ENCODE measurements around the gene EPB41L4A.
"Not testable (repeated sequence)": the region's sequence is repeated elsewhere in the genome, so short reads cannot be mapped to it uniquely, and the experiment has no call there.

EPB41L4A gene

GRCh38 chr5:112367400-112367799 lies 51.7 kb downstream of the EPB41L4A start:
- H3K27ac ChIP-seq (ENCODE audit: extremely low read depth, low read depth, low read length), result no peak overlapping the region
- no peak overlapping the region for H3K4me3 ChIP-seq (ENCODE audit: low read depth, low read length)
- H3K4me1 ChIP-seq (ENCODE audit: control insufficient read depth, insufficient read depth, low read length), result no peaks in the 10 kb centered on the region
- no peak for TF ChIP-seq TRIM28 (IDR thresholded peaks at IDR 0.05; ENCODE audit: borderline replicate concordance, low read length)
- TF ChIP-seq GLI2 (tag by site-specific recombination; IDR thresholded peaks at IDR 0.05; ENCODE audit: borderline replicate concordance, low read depth), result no peak
- no peak for TF ChIP-seq GLIS1 (tag by site-specific recombination; IDR thresholded peaks at IDR 0.05)
- no peak for TF ChIP-seq ZSCAN30 (tag by site-specific recombination; IDR thresholded peaks at IDR 0.05)
- no peak for TF ChIP-seq ZNF585B (tag by site-specific recombination; IDR thresholded peaks at IDR 0.05)
- TF ChIP-seq ZNF175 (tag by site-specific recombination; IDR thresholded peaks at IDR 0.05), result no peak
- no peak for TF ChIP-seq ZNF626 (tag by site-specific recombination; IDR thresholded peaks at IDR 0.05)
- TF ChIP-seq ZBTB8A (tag by site-specific recombination; IDR thresholded peaks at IDR 0.05), result no peak
- H3K36me3 ChIP-seq (ENCODE audit: control insufficient read depth in 2 of 2, insufficient read depth in 1 of 2, low read length in 2 of 2), result no peaks in the 10 kb centered on the region
- no peaks in the 10 kb centered on the region for H3K9me3 ChIP-seq (ENCODE audit: control insufficient read depth, insufficient read depth, low read depth, low read length)
- CTCF ChIA-PET, result interaction anchor here (0.7 to 1.3 kb wide), 9 partner anchors 9 to 75 kb away, joined by 3 to 7 read pairs (median 4); no protein-coding TSS in a partner anchor
- POLR2A ChIA-PET, result no interaction called here

- TF ChIP-seq ZNF660 (tag by site-specific recombination; IDR thresholded peaks at IDR 0.05), result peak; percentile 75; the same call in 1 of the 2 replicates
- TF ChIP-seq ZNF596 (tag by site-specific recombination; IDR thresholded peaks at IDR 0.05), result peak; percentile 22; the same call in 1 of the 2 replicates
- TF ChIP-seq HIC1 (tag by site-specific recombination; IDR thresholded peaks at IDR 0.05), result no peak
- no peaks in the 10 kb centered on the region for H3K4me1 ChIP-seq (ENCODE audit: control insufficient read depth, insufficient read depth, low read length)
- H3K4me3 ChIP-seq (ENCODE audit: low read depth, low read length), result no peak overlapping the region
- POLR2A ChIA-PET, result no interaction called here
- no peaks in the 10 kb centered on the region for H3K36me3 ChIP-seq (ENCODE audit: control insufficient read depth in 2 of 2, insufficient read depth in 1 of 2, low read length in 2 of 2)
- CTCF ChIA-PET, result interaction anchor here (0.7 to 1.3 kb wide), 9 partner anchors 9 to 75 kb away, joined by 3 to 7 read pairs (median 4); no protein-coding TSS in a partner anchor
- no peaks in the 10 kb centered on the region for H3K9me3 ChIP-seq (ENCODE audit: control insufficient read depth, insufficient read depth, low read depth, low read length)
- no peak overlapping the region for H3K27ac ChIP-seq (ENCODE audit: extremely low read depth, low read depth, low read length)
These were observed 52.1 kb downstream of the EPB41L4A start for GRCh38 chr5:112366987-112367386.

- H3K9me3 ChIP-seq (ENCODE audit: control insufficient read depth, insufficient read depth, low read depth, low read length); H3K36me3 ChIP-seq (ENCODE audit: control insufficient read depth in 2 of 2, insufficient read depth in 1 of 2, low read length in 2 of 2); CTCF ChIA-PET; POLR2A ChIA-PET; H3K4me1 ChIP-seq (ENCODE audit: control insufficient read depth, insufficient read depth, low read length); H3K4me3 ChIP-seq (ENCODE audit: low read depth, low read length); H3K27ac ChIP-seq (ENCODE audit: extremely low read depth, low read depth, low read length): not testable (repeated sequence)
These were observed 58.3 kb downstream of the EPB41L4A start for GRCh38 chr5:112360740-112361139.

- Histone ChIP-seq H3K4me3 (ENCODE audit: low read depth, low read length) (no peak overlapping the region), H3K4me1 (ENCODE audit: control insufficient read depth, insufficient read depth, low read length) (no peaks in the 10 kb centered on the region), H3K36me3 (ENCODE audit: control insufficient read depth in 2 of 2, insufficient read depth in 1 of 2, low read length in 2 of 2) (no peaks in the 10 kb centered on the region), H3K27ac (ENCODE audit: extremely low read depth, low read depth, low read length) (no peak overlapping the region), H3K9me3 (ENCODE audit: control insufficient read depth, insufficient read depth, low read depth, low read length) (no peaks in the 10 kb centered on the region)
- ChIA-PET CTCF (interaction anchor here (0.6 kb wide), 1 partner anchor 141 kb away, joined by 3 read pairs; no protein-coding TSS in a partner anchor), POLR2A (no interaction called here)
- TF ChIP-seq ZNF704 (tag by site-specific recombination; IDR thresholded peaks at IDR 0.05) (no peak), PRDM10 (tag by site-specific recombination; IDR thresholded peaks at IDR 0.05) (no peak), ZNF580 (tag by site-specific recombination; IDR thresholded peaks at IDR 0.05) (no peak), ZNF350 (tag by site-specific recombination; IDR thresholded peaks at IDR 0.05) (no peak), ZNF398 (tag by site-specific recombination; IDR thresholded peaks at IDR 0.05) (no peak), ZNF610 (tag by site-specific recombination; IDR thresholded peaks at IDR 0.05; ENCODE audit: borderline replicate concordance) (no peak), ZNF664 (tag by site-specific recombination; IDR thresholded peaks at IDR 0.05) (no peak)
These were observed 62.7 kb downstream of the EPB41L4A start for GRCh38 chr5:112356178-112356956.

Measured in HEK293 (cell line).